K562 (cell line): Measurements from ENCODE around the gene LST1. TPM values are rescaled to one million over a fixed set of nuclear protein-coding genes. Genes with fewer than 3 reads are reported as not detected.
A peak's percentile ranks its signal among the peaks of the same experiment; 100 is the strongest.

Experiments used
- ATAC-seq: fragments of 200-7000 bp; cut with Tn5 transposase; 3 replicates; pipeline ENCODE4 v1.9.1; 2020; ENCODE audit warnings: moderate library complexity
- BruUV-seq: library from RNA; stranded (reverse); fragments of 400-500 nt; replicated peaks from 2 replicates; lab custom pipeline; 2021; lab: Mats Ljungman, UMichigan
- CTCF ChIA-PET: fragments of 300-600 bp; formaldehyde crosslinking; extraction: SDS; loops from one replicate; lab custom pipeline; 2021; ENCODE audit warnings: low intra/inter-chr PET ratio; lab: Yijun Ruan, JAX
- POLR2A ChIA-PET: fragments of 300-600, 350-650 bp; sonication (Branson Sonifier 250); formaldehyde crosslinking; extraction: SDS; loops from one replicate; lab custom pipeline; 2021; ENCODE audit warnings: antibody characterized with exemption, inconsistent platforms; lab: Yijun Ruan, JAX
- DNase-seq, 4 experiments: peaks; one replicate each; pipeline versions ENCODE4 v3.0.0 to v3.0.0-alpha.2; 2011 to 2018; ENCODE audit warnings: low spot score in 3 of 4, mixed read lengths in 3 of 4; ENCODE audit errors: extremely low read depth in 1 of 4
- FAIRE-seq: peaks from 2 replicates; lab custom pipeline; 2011; peaks lifted over from hg19 to GRCh38; lab: Jason Lieb, UNC
- H2AFZ ChIP-seq: 2 replicates; pipeline ENCODE4 v1.6.0; 2011; ENCODE audit warnings: low read depth, low read length, control low read depth, inconsistent platforms
- H3K27ac ChIP-seq: fragments of 200-600 bp; 3 replicates; pipeline ENCODE4 v1.8.0; 2011; ENCODE audit warnings: low read depth, mild to moderate bottlenecking, control low read depth, inconsistent platforms, low read length, moderate library complexity, mixed read lengths; ENCODE audit errors: extremely low read depth
- H3K27me3 ChIP-seq, 2 experiments: fragments of 300-600 bp in 1 of 2; 2 replicates in 1 of 2; 3 replicates in 1 of 2; pipeline versions ENCODE4 v1.6.0 to v1.8.0; 2011; ENCODE audit warnings: inconsistent platforms in 2 of 2, low read length in 2 of 2, mild to moderate bottlenecking in 1 of 2, mixed read lengths in 1 of 2, moderate library complexity in 1 of 2; ENCODE audit not compliant: control insufficient read depth in 2 of 2, insufficient read depth in 2 of 2
- H3K36me3 ChIP-seq: fragments of 300-600 bp; 3 replicates; pipeline ENCODE4 v1.8.0; 2011; ENCODE audit warnings: mild to moderate bottlenecking, low read length, inconsistent platforms; ENCODE audit not compliant: control insufficient read depth, insufficient read depth
- H3K4me1 ChIP-seq, 2 experiments: fragments of 200-600 bp in 1 of 2; replicated peaks in 1 of 2; 2 replicates in 1 of 2; 3 replicates in 1 of 2; pipeline versions ENCODE4 v1.5.1 to v1.8.0; 2011; ENCODE audit warnings: inconsistent platforms in 2 of 2, low read length in 2 of 2, mild to moderate bottlenecking in 1 of 2, mixed read lengths in 1 of 2, moderate library complexity in 1 of 2; ENCODE audit not compliant: control insufficient read depth in 2 of 2, insufficient read depth in 2 of 2
- H3K4me2 ChIP-seq: 2 replicates; pipeline ENCODE4 v1.6.1; 2011; ENCODE audit warnings: low read length, control low read depth, inconsistent platforms, mixed read lengths; ENCODE audit not compliant: insufficient read depth
- H3K4me3 ChIP-seq: fragments of 200-600 bp; sonication (generic), shearing (Covaris generic); 2 replicates; pipeline ENCODE4 v1.5.1; 2016; ENCODE audit warnings: control low read depth, inconsistent platforms
- H3K79me2 ChIP-seq: fragments of 200-600 bp; 3 replicates; pipeline ENCODE4 v1.8.0; 2011; ENCODE audit warnings: low read length, inconsistent platforms; ENCODE audit not compliant: control insufficient read depth, insufficient read depth
- H3K9ac ChIP-seq, 2 experiments: 2 replicates each; pipeline versions ENCODE4 v1.6.0 to v1.6.1; 2011; ENCODE audit warnings: low read depth in 2 of 2, low read length in 2 of 2, control low read depth in 1 of 2, inconsistent platforms in 1 of 2, mild to moderate bottlenecking in 1 of 2, mixed read lengths in 1 of 2; ENCODE audit not compliant: insufficient read depth in 1 of 2
- H3K9me1 ChIP-seq: one replicate; pipeline ENCODE4 v1.6.0; 2011; ENCODE audit warnings: inconsistent platforms, mild to moderate bottlenecking, low read length, moderate library complexity; ENCODE audit not compliant: control insufficient read depth, insufficient read depth
- H3K9me3 ChIP-seq: replicated peaks from 2 replicates; pipeline ENCODE4 v1.5.1; 2011; ENCODE audit warnings: low read depth, low read length, inconsistent platforms; ENCODE audit not compliant: control insufficient read depth, insufficient read depth
- H4K20me1 ChIP-seq: replicated peaks from 2 replicates; pipeline ENCODE4 v1.6.1; 2011; ENCODE audit warnings: low read length, inconsistent platforms, mixed read lengths; ENCODE audit not compliant: control insufficient read depth, insufficient read depth
- GTF2A2 ChIP-seq: IDR thresholded peaks from 2 replicates; pipeline ENCODE4 v1.6.1; 2016; ENCODE audit warnings: mild to moderate bottlenecking, missing genetic modification characterization, missing compliant biosample characterization
- SMC3 ChIP-seq: conservative IDR thresholded peaks from 2 replicates; pipeline ENCODE4 v1.6.1; 2011; ENCODE audit warnings: low read depth, low read length, improper control_type of control experiment; ENCODE audit not compliant: insufficient read depth
- ZNF583 ChIP-seq: fragments of 250-450 bp; sonication (Bioruptor Pico); IDR thresholded peaks from 2 replicates; pipeline ENCODE4 v1.4.0; 2020
- WGBS: fragments of 100-300 bp; shearing (Covaris generic); methylation state at CpG from one replicate; pipeline ENCODE4 v1.1.6; 2016; ENCODE audit warnings: low coverage, mixed read lengths; ENCODE audit not compliant: insufficient coverage; ENCODE audit errors: missing lambda C conversion rate; 5-methylcytosine and 5-hydroxymethylcytosine counted together
- in situ Hi-C: fragments of 300-500 bp; cut with MboI; formaldehyde crosslinking; loops from 4 replicates; pipeline ENCODE4 v1.15.0; 2018; ENCODE audit warnings: inconsistent platforms, mixed read lengths
- intact Hi-C: fragments of 100-400 bp; cut with micrococcal nuclease; formaldehyde crosslinking; loops from 2 replicates; pipeline ENCODE4 v1.14.2; 2022
- polyA plus RNA-seq, 8 experiments: library from polyadenylated mRNA; depleted of rRNA in 4 of 8; stranded (reverse) in 5 of 8; unstranded in 3 of 8; fragments of >200 nt; fragmentation: Nextera tagmentation in 2 of 8; fragmentation: Illumina TruSeq in 1 of 8; extraction: Ambion mirVana in 2 of 8; extraction: Trizol in 1 of 8; gene quantifications; 2 replicates each; pipeline versions ENCODE4 v1.2.1 to v1.2.3, GENCODE V29; 2011 to 2014; ENCODE audit warnings: inconsistent platforms in 1 of 8, missing spikeins in 1 of 8
- total RNA-seq, 7 experiments: library from RNA; depleted of rRNA in 6 of 7; stranded (reverse); fragments of >200 nt in 6 of 7; fragmentation: Illumina TruSeq in 2 of 7; extraction: Trizol in 2 of 7; gene quantifications; 2 replicates each; pipeline versions ENCODE4 v1.2.1 to v1.2.3, GENCODE V29; 2011 to 2021; ENCODE audit warnings: low replicate concordance in 1 of 7

Gene LST1
- total and polyA plus RNA-seq, 9 of the 15 experiments (the other 6 are each of a cell fraction or from before 2014, with no cell fraction given), result 0.82 to 7.8 (median 1.7) TPM

DNA sequence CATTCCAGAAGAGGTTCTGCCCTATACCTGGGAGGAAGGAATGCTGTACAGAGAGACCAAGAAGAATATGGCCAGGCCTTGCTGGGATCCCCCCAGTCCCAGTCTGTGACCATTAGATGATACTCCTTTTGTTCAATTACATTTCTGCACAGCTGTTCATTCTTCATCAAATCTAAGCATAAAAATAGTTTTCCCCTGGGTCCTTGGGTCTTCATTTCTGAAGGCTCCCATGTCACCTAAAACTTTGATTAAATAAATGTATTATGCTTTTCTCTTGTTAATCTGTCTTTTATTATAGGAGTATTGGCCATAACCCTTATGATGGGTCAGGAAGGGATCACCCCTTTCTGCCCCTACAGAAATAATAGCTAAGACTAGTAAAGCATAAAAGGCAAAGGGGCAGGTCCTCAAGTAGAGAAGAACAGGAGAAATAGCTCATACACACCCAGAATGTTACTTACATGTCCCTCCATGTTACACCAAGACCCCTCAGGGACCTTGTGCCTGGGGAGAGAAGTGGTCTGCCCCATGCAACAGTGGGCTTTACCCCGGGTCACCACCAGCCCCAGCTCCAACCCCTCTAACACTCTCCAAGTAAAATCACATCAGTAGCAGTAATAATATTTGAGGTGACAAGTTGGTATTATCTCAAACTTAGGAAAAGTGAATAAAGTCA lies 16.1 kb upstream of the LST1 start:
- CTCF ChIA-PET, result no interaction called here
- ATAC-seq (no peak), DNase-seq (no peak)
- Histone ChIP-seq H3K9me3 (no peaks in the 10 kb centered on the region), H3K79me2 (no peaks in the 10 kb centered on the region), H3K9ac (no peak overlapping the region), H3K27me3 (no peaks in the 10 kb centered on the region), H3K4me1 (peaks cover 0 to 15% of the 10 kb centered on the region in 2 experiments; a peak in 2 of 5 replicates)
- no TSS peak for BruUV-seq
- intact Hi-C loops, result no loop called here
- WGBS, result 6% methylated on average over 1 of the region's 1 CpG
- no peak for TF ChIP-seq ZNF583 (CRISPR knock-in tag)
- no peak for TF ChIP-seq SMC3
- TF ChIP-seq GTF2A2, result no peak
- TF ChIP-seq, all 486 proteins: peak for 0
- H4K20me1 ChIP-seq, result no peaks in the 10 kb centered on the region
- H2AFZ ChIP-seq, result no peak overlapping the region
- H3K4me2 ChIP-seq, result no peak overlapping the region
- H3K9me1 ChIP-seq, result no peaks in the 10 kb centered on the region
- no peak overlapping the region for H3K4me3 ChIP-seq
- in situ Hi-C loops, result no loop called here
- no peaks in the 10 kb centered on the region for H3K36me3 ChIP-seq
- FAIRE-seq, result peak; percentile 37
- no peak overlapping the region for H3K27ac ChIP-seq
- POLR2A ChIA-PET, result interaction anchor here (0.7 to 2.6 kb wide), 7 partner anchors 10 to 237 kb away, joined by 3 to 9 read pairs (median 4); partner anchors contain the start of genes DDX39B, LSM2, LST1 and NCR3
